Measurements from ENCODE around the gene PRH2.

The PRH2 gene

GRCh38 chr12:10965476-10965875 lies 36.4 kb downstream of the PRH2 start:
- no peak for DNase-seq

GRCh38 chr12:10966314-10966713 lies 37.3 kb downstream of the PRH2 start:
- no peak for DNase-seq

- DNase-seq: no peak
Measured at GRCh38 chr12:10967409-10967808, 38.4 kb downstream of the PRH2 start.

- DNase-seq: no peak
Measured at GRCh38 chr12:10968765-10969456, 39.9 kb downstream of the PRH2 start.

GRCh38 chr12:10974965-10975364 lies 45.9 kb downstream of the PRH2 start:
- no peak for DNase-seq

GRCh38 chr12:10982244-10982643 lies 53.2 kb downstream of the PRH2 start:
- no peak for DNase-seq

Measured in NCI-H1105 treated with DMSO at 0.1 percent for 48 hours (cell line).